T-helper 9 cell (primary cell): Measurements from ENCODE around the gene CMYA5.

Source experiments
- DNase-seq: peaks from one replicate; pipeline ENCODE4 v3.0.0-alpha.2; 2020

Gene CMYA5

DNA sequence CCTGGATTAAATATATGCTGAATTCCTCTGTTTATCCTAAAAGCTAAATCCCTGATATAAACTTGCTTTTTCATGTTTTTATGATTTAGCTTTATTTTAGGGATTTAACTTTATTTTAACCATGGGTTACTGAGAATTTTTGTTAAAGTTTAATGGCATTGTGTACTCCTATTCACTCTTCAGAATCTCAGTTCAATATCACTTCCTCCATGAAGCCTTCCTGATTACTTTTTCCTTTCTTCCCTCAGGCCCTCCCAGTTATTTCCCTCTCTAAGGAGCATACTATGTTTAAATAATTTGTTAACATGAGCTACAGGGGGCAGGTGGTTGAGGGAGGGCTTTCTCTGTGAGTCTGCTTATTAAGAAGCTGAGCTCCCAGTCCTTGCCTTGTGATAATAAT lies 151.5 kb downstream of the CMYA5 start:
- DNase-seq: no peak

GRCh38 chr5:79842006-79842881 lies 152.6 kb downstream of the CMYA5 start:
- DNase-seq: no peak

- no peak for DNase-seq
Observed at GRCh38 chr5:79842991-79843390, 153.4 kb downstream of the CMYA5 start.

DNA sequence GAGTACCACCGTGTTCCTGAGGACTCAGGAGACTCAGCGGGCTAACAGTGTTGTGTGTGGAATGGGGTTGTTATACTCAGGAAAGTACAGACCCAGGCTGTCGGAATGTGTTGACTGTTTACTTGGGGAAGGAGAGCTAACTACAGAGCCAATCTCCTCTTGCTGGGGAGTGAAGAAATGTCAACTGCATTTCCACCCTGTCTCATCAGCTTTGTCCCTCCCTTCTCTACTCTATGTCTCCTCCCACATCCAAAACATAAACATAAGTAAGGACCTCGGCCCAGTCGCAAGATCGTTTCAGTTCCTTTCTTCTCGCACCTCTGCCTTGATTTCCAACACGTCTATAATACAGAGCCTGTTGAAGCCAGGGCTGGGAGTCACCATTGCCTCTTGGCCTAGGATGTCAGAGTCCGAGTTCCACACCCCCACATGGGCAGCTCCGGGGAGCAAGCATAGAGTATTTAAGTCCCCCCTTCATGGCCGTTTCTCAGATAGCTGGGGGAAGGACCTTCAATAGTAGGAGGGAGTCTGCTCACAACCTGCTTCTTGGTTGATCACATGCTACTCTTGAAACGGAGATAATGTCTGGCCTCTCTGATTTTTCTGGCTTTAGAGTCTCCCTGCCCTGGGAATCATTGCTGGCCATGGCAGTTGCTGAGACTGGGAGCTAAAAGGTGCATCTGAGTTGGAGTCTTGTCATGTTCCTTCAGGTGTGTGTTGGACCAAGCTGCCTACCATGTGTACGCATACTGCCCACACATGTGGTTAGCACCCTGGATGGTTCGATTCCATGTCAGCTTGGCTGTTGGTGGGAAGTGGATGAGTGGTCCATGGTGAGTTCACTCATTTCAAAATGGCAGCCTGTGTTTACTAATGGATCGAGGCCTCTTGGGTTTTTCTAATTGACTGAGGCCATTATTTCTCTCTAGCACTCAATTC lies 154.1 kb downstream of the CMYA5 start:
- DNase-seq: no peak

DNA sequence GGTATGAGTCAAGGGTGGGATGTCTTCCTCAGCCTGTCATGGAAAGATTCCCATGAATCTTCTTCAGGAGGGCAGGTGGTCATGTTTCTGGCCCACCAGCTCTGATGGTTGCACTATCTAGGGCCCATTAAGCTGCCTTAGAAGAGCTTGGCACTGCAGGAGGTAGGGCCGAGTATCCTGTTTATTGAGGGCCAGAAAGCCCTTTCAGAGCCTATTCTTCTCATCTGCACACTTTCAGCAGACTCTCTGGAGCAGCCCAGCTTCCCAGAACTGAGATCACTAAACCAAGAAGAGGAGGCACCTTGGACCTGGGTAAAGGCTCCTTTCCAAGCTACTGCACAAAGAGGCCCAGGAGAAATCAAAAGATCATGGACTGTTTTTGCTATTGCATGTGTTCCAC lies 154.9 kb downstream of the CMYA5 start:
- no peak for DNase-seq

DNA sequence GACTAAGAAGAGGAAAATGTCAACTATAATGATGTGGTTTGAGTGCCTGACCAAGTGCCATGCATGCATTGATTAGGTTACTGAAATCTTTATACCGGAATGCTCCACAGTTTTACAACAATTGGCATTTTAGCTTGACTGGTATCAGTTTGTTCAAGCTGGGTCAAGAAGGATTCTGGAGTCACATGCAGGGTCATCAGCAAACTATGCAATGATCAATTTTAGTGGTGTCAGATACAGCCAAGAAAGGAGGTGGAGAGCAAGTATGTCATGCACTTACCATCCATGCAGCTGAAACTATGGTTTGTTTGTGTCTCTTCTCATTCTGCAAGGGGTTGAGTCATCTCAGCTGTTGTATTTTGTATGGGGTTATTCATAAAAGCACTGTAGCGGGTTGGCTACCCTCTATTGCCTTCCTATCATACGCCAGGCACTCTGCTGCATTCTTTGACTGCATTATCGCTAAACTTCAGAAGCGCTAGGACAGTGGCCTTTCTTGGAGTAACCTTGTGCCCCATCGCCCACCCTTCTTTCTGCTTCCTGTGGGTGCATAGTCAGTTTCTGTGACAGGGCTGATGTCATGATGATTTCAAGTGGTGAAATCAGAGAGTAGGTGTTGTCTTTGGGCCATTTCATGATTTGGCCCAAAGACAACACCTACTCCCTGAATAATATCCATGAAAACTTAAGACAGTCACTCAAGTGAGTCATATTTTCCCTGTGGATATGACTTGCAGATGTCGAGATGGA lies 156.0 kb downstream of the CMYA5 start:
- no peak for DNase-seq

- no peak for DNase-seq
Observed at GRCh38 chr5:79846198-79846521, 156.5 kb downstream of the CMYA5 start.

DNA sequence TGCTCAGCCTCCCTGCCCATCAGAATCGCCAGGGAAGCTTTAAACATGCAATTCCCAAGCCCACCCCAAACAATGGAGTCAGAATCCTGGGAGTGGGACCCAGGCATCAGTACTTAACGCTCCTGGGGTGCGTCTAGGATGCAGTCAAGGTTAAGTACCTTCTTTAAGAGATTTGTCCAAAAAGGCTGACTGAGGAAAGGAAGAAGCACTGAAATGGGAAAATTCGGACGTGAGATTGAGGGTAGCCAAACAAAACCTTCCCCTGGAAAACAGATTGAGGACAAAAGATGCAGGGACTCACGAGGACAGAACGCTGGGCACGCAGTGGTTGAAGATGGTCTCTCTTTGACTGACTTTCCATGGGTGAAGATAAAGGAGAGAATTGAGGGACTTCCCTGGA lies 157.9 kb downstream of the CMYA5 start:
- no peak for DNase-seq

DNA sequence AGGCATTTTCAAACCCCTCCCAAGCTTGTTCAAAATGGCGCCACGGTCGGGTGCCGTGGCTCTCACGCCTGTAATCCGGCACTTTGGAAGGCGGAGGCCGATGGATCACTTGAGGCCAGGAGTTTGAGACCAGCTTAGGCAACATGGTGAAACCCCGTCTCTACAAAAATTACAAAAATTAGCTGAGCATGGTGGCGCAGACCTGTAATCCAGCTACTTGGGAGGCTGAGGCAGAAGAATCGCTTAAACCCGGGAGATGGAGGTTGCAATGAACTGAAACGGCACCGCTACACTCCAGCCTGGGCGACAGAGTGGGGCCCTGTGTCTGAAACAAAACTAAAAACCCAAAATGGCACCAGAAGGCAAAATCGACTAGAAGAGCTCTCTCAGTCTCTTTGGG lies 159.4 kb downstream of the CMYA5 start:
- DNase-seq: no peak
